T-helper 17 cell (primary cell): ENCODE data around the gene SP140. TPM values are rescaled to one million over a fixed set of nuclear protein-coding genes. Genes with fewer than 3 reads are reported as not detected.

ENCODE experiments used
- ATAC-seq: fragments of 150-1000 bp; cut with Tn5 transposase; 2 replicates; pipeline ENCODE4 v1.10.0; 2021; ENCODE audit warnings: mild to moderate bottlenecking, moderate library complexity
- DNase-seq, 3 donors: peaks; one replicate each; pipeline versions ENCODE4 v3.0.0 to v3.0.0-alpha.2; 2020 to 2021
- H3K9me3 ChIP-seq: one replicate; pipeline ENCODE4 v1.7.0; 2013; ENCODE audit warnings: low read length, mild to moderate bottlenecking; ENCODE audit not compliant: control insufficient read depth, poor library complexity, severe bottlenecking
- H3K27ac Mint-ChIP-seq: one replicate; pipeline ENCODE4 v1.8.0; 2022; ENCODE audit warnings: mild to moderate bottlenecking, moderate library complexity, mixed read lengths
- H3K27me3 Mint-ChIP-seq: one replicate; pipeline ENCODE4 v1.8.0; 2022; ENCODE audit warnings: mixed read lengths
- H3K36me3 Mint-ChIP-seq: one replicate; pipeline ENCODE4 v1.8.0; 2022; ENCODE audit warnings: low read depth, mixed read lengths
- H3K4me1 Mint-ChIP-seq: one replicate; pipeline ENCODE4 v1.8.0; 2022; ENCODE audit warnings: mild to moderate bottlenecking, mixed read lengths
- H3K4me3 Mint-ChIP-seq: one replicate; pipeline ENCODE4 v1.8.0; 2022; ENCODE audit warnings: mild to moderate bottlenecking, moderate library complexity, mixed read lengths
- total RNA-seq, 4 donors: library from RNA in 2 of 4; stranded (reverse) in 2 of 4; gene quantifications; one replicate each; pipeline ENCODE4 v1.2.3 and lab custom pipeline; 2022 to 2026

SP140 gene
- total RNA-seq, 2 donors from 2014 or later = 67.2 to 68.2 TPM

GRCh38 chr2:230348787-230349186 lies 123.3 kb downstream of the SP140 start:
- Mint-ChIP-seq H3K4me3 (peak overlapping the region; percentile 7), H3K27me3 (no peaks in the 10 kb centered on the region), H3K36me3 (peaks cover 10% of the 10 kb centered on the region), H3K27ac (peak overlapping the region; percentile 80), H3K4me1 (peaks cover 15% of the 10 kb centered on the region)
- no peaks in the 10 kb centered on the region for H3K9me3 ChIP-seq
- no peak for DNase-seq
- ATAC-seq = no peak

- H3K4me3 Mint-ChIP-seq = no peak overlapping the region
- H3K36me3 Mint-ChIP-seq = peaks cover 6% of the 10 kb centered on the region
- H3K4me1 Mint-ChIP-seq = peaks cover 3% of the 10 kb centered on the region
- DNase-seq = no peak
- no peak for ATAC-seq
- no peaks in the 10 kb centered on the region for H3K27me3 Mint-ChIP-seq
- no peaks in the 10 kb centered on the region for H3K9me3 ChIP-seq
- no peak overlapping the region for H3K27ac Mint-ChIP-seq
Measured at GRCh38 chr2:230356084-230356483, 130.5 kb downstream of the SP140 start.

- ATAC-seq (no peak), DNase-seq (no peak)
- Mint-ChIP-seq H3K27ac (no peak overlapping the region), H3K36me3 (peaks cover 11% of the 10 kb centered on the region), H3K4me3 (no peak overlapping the region), H3K27me3 (no peaks in the 10 kb centered on the region), H3K4me1 (peaks cover 16% of the 10 kb centered on the region)
- H3K9me3 ChIP-seq = no peaks in the 10 kb centered on the region
Measured at GRCh38 chr2:230358305-230358704, 132.8 kb downstream of the SP140 start.

- no peaks in the 10 kb centered on the region for H3K9me3 ChIP-seq
- DNase-seq = no peak
- no peak for ATAC-seq
- no peak overlapping the region for H3K4me3 Mint-ChIP-seq
- H3K27ac Mint-ChIP-seq = no peak overlapping the region
- H3K36me3 Mint-ChIP-seq = peaks cover 13% of the 10 kb centered on the region
- H3K4me1 Mint-ChIP-seq = peaks cover 13% of the 10 kb centered on the region
- H3K27me3 Mint-ChIP-seq = no peaks in the 10 kb centered on the region
Measured at GRCh38 chr2:230360028-230360427, 134.5 kb downstream of the SP140 start.

GRCh38 chr2:230362030-230362691 lies 136.6 kb downstream of the SP140 start:
- H3K9me3 ChIP-seq = no peaks in the 10 kb centered on the region
- DNase-seq (no peak), ATAC-seq (peak; percentile 32)
- H3K4me1 Mint-ChIP-seq = peaks cover 18% of the 10 kb centered on the region
- H3K27me3 Mint-ChIP-seq = no peaks in the 10 kb centered on the region
- H3K4me3 Mint-ChIP-seq = no peak overlapping the region
- peaks cover 18% of the 10 kb centered on the region for H3K36me3 Mint-ChIP-seq
- H3K27ac Mint-ChIP-seq = peak overlapping the region; percentile 53

Other genes starting within 250 kb of the SP140 start
- gene SLC16A14, start 156.8 kb upstream of the SP140 start, total RNA-seq = under 1 TPM in 1 of 2 donors, not detected in 1; 0.23 TPM
- 10 to 100 TPM; 72.5 to 77.1 TPM for gene SP110, start 5.8 kb upstream of the SP140 start, total RNA-seq
- 10 to 100 TPM; 64.7 to 85.6 TPM for gene SP140L, start 101.5 kb downstream of the SP140 start, total RNA-seq
- gene SP100, start 190.5 kb downstream of the SP140 start, total RNA-seq = 100 to 1,000 TPM; 220 to 246 TPM